ENCODE results near the gene DLEC1. TPM values are rescaled to one million over a fixed set of nuclear protein-coding genes. Genes with fewer than 3 reads are reported as not detected.
A peak's percentile ranks its signal among the peaks of the same experiment; 100 is the strongest.

The DLEC1 gene
- total RNA-seq, 4 donors from 2014 or later = 0.07 to 0.78 (median 0.16) TPM

GRCh38 chr3:38139191-38139590 is 100.2 kb downstream of the DLEC1 start:
- no peaks in the 10 kb centered on the region for H3K27me3 ChIP-seq
- no peak for ATAC-seq
- 12% methylated on average over 8 of the region's 8 CpGs; no CpG with 5 or more reads in 1 of the 2 donors for whole genome bisulfite sequencing, 2 donors (ENCODE audit: low coverage in 1 of 2)
- H3K27ac ChIP-seq = peak overlapping the region; percentile 87 to 96 (median 93)
- peaks cover 0 to 37% of the 10 kb centered on the region in 2 donors for H3K36me3 ChIP-seq
- TF ChIP-seq POLR2A (IDR thresholded peaks at IDR 0.05) (no peak), POLR2AphosphoS5 (IDR thresholded peaks at IDR 0.05) (no peak), EP300 (IDR thresholded peaks at IDR 0.05) (no peak)
- TF ChIP-seq, protein P1, sequence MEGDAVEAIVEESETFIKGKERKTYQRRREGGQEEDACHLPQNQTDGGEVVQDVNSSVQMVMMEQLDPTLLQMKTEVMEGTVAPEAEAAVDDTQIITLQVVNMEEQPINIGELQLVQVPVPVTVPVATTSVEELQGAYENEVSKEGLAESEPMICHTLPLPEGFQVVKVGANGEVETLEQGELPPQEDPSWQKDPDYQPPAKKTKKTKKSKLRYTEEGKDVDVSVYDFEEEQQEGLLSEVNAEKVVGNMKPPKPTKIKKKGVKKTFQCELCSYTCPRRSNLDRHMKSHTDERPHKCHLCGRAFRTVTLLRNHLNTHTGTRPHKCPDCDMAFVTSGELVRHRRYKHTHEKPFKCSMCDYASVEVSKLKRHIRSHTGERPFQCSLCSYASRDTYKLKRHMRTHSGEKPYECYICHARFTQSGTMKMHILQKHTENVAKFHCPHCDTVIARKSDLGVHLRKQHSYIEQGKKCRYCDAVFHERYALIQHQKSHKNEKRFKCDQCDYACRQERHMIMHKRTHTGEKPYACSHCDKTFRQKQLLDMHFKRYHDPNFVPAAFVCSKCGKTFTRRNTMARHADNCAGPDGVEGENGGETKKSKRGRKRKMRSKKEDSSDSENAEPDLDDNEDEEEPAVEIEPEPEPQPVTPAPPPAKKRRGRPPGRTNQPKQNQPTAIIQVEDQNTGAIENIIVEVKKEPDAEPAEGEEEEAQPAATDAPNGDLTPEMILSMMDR (IDR thresholded peaks at IDR 0.05) = no peak
- H3K4me3 ChIP-seq = peak overlapping the region; percentile 76 to 96
- H3K4me1 ChIP-seq = peaks cover 5 to 49% (median 21%) of the 10 kb centered on the region in 3 donors
- no peaks in the 10 kb centered on the region for H3K9me3 ChIP-seq

- 80% methylated on average over 3 of the region's 7 CpGs; no CpG with 5 or more reads in 1 of the 2 donors for WGBS, 2 donors (ENCODE audit: low coverage in 1 of 2)
- peak overlapping the region in 3 of 4 donors; percentile 87 to 96 (median 94) for H3K27ac ChIP-seq
These were observed 100.6 kb downstream of the DLEC1 start for GRCh38 chr3:38139652-38140051.

DNA sequence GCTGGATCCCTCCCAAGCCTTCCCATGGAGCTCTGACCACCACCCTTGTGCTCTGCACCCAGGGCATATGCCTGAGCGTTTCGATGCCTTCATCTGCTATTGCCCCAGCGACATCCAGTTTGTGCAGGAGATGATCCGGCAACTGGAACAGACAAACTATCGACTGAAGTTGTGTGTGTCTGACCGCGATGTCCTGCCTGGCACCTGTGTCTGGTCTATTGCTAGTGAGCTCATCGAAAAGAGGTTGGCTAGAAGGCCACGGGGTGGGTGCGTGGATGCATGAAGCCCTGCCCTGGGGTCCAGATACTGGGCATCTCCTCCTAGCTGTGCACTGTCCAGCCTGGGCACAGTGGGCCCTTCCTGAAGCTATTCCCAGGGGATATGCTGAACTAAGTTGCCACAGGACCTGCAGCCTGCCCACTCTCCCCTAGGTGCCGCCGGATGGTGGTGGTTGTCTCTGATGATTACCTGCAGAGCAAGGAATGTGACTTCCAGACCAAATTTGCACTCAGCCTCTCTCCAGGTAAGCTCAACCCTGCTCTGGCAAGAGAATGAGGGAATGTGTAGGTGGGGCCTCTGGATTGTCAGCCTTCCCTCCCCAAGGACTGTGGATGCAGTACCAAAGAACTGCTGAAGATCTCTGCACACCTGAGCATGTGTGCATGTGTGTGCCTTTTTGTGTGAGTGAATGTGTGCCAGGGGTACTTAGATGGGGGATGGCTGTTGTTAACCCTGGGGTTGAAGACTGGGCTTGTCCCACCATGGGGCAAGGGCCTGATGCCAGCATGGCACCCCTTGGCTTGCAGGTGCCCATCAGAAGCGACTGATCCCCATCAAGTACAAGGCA is 101.5 kb downstream of the DLEC1 start:
- Histone ChIP-seq H3K9me3 (no peaks in the 10 kb centered on the region), H3K27me3 (no peaks in the 10 kb centered on the region), H3K4me1 (peaks cover 5 to 36% (median 10%) of the 10 kb centered on the region in 3 donors), H3K36me3 (peaks cover 0 to 24% of the 10 kb centered on the region in 2 donors), H3K4me3 (no peak overlapping the region), H3K27ac (no peak overlapping the region)
- WGBS, 2 donors (ENCODE audit: low coverage in 1 of 2) = 100% methylated on average over 3 of the region's 13 CpGs; no CpG with 5 or more reads in 1 of the 2 donors
- ATAC-seq = no peak
- TF ChIP-seq POLR2AphosphoS5 (IDR thresholded peaks at IDR 0.05) = no peak
- TF ChIP-seq EP300 (IDR thresholded peaks at IDR 0.05) = no peak
- no peak for TF ChIP-seq POLR2A (IDR thresholded peaks at IDR 0.05)
- TF ChIP-seq, protein P1 (IDR thresholded peaks at IDR 0.05) = no peak

More at GRCh38 chr3:38139652-38140051, 100.6 kb downstream of the DLEC1 start:
- no peak for ATAC-seq
- Histone ChIP-seq H3K4me3 (peak overlapping the region; percentile 76 to 96), H3K4me1 (peaks cover 5 to 45% (median 18%) of the 10 kb centered on the region in 3 donors), H3K9me3 (no peaks in the 10 kb centered on the region), H3K36me3 (peaks cover 0 to 32% of the 10 kb centered on the region in 2 donors), H3K27me3 (no peaks in the 10 kb centered on the region)
- no peak for TF ChIP-seq EP300 (IDR thresholded peaks at IDR 0.05)
- TF ChIP-seq, protein P1 (IDR thresholded peaks at IDR 0.05) = no peak
- TF ChIP-seq POLR2AphosphoS5 (IDR thresholded peaks at IDR 0.05) = no peak
- no peak for TF ChIP-seq POLR2A (IDR thresholded peaks at IDR 0.05)

- no peak for ATAC-seq
- Histone ChIP-seq H3K4me1 (peaks cover 5 to 28% (median 8%) of the 10 kb centered on the region in 3 donors), H3K27ac (no peak overlapping the region), H3K9me3 (peaks cover 0 to 4% (median 0%) of the 10 kb centered on the region in 3 donors), H3K4me3 (no peak overlapping the region), H3K27me3 (no peaks in the 10 kb centered on the region), H3K36me3 (peaks cover 0 to 24% of the 10 kb centered on the region in 2 donors)
- TF ChIP-seq POLR2A (IDR thresholded peaks at IDR 0.05) (no peak), POLR2AphosphoS5 (IDR thresholded peaks at IDR 0.05) (no peak), EP300 (IDR thresholded peaks at IDR 0.05) (no peak)
- TF ChIP-seq, protein P1 (IDR thresholded peaks at IDR 0.05) = no peak
- WGBS, 2 donors (ENCODE audit: low coverage in 1 of 2) = 96 to 100% methylated on average over 1 to 4 of the region's 7 CpGs
These were observed 102.4 kb downstream of the DLEC1 start for GRCh38 chr3:38141173-38141951.

Measured in gastroesophageal sphincter (tissue), 4 donors.